ENCODE measurements around the gene SNX21.

- TF ChIP-seq CTCF (IDR thresholded peaks at IDR 0.05; ENCODE audit: extremely low read depth in 1 of 2, insufficient read depth in 1 of 2, low read depth in 1 of 2, low read length in 2 of 2) (peak in 1 of 2 donors; percentile 5), MAX (IDR thresholded peaks at IDR 0.05; ENCODE audit: insufficient read depth, insufficient read length) (no peak), POLR2A (IDR thresholded peaks at IDR 0.05; ENCODE audit: low read depth, low read length) (no peak), MYC (IDR thresholded peaks at IDR 0.05; ENCODE audit: low read depth, low read length) (no peak), POLR2AphosphoS5 (IDR thresholded peaks at IDR 0.05; ENCODE audit: insufficient read depth, low read depth, low read length) (no peak), EZH2 (IDR thresholded peaks at IDR 0.05; ENCODE audit: borderline replicate concordance, low read depth, low read length, severe bottlenecking) (no peak)
Measured at GRCh38 chr20:45892049-45892825, 58.6 kb downstream of the SNX21 start.
